GM12801 (cell line): Measurements from ENCODE around the gene KCNJ16.

ENCODE experiments used
- TF ChIP-seq, protein P1 (sequence below): IDR thresholded peaks from one replicate; pipeline ENCODE4 v1.5.1; 2011; ENCODE audit warnings: control low read depth; ENCODE audit not compliant: insufficient read length; ENCODE audit errors: extremely low read depth

KCNJ16 gene

GRCh38 chr17:70037498-70037897 is 37.5 kb upstream of the KCNJ16 start:
- TF ChIP-seq, protein P1, sequence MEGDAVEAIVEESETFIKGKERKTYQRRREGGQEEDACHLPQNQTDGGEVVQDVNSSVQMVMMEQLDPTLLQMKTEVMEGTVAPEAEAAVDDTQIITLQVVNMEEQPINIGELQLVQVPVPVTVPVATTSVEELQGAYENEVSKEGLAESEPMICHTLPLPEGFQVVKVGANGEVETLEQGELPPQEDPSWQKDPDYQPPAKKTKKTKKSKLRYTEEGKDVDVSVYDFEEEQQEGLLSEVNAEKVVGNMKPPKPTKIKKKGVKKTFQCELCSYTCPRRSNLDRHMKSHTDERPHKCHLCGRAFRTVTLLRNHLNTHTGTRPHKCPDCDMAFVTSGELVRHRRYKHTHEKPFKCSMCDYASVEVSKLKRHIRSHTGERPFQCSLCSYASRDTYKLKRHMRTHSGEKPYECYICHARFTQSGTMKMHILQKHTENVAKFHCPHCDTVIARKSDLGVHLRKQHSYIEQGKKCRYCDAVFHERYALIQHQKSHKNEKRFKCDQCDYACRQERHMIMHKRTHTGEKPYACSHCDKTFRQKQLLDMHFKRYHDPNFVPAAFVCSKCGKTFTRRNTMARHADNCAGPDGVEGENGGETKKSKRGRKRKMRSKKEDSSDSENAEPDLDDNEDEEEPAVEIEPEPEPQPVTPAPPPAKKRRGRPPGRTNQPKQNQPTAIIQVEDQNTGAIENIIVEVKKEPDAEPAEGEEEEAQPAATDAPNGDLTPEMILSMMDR = no peak

- TF ChIP-seq, protein P1 = no peak
These were observed 34.7 kb upstream of the KCNJ16 start for GRCh38 chr17:70040336-70040735.

- TF ChIP-seq, protein P1 = no peak
These were observed 34.0 kb upstream of the KCNJ16 start for GRCh38 chr17:70041061-70041460.

DNA sequence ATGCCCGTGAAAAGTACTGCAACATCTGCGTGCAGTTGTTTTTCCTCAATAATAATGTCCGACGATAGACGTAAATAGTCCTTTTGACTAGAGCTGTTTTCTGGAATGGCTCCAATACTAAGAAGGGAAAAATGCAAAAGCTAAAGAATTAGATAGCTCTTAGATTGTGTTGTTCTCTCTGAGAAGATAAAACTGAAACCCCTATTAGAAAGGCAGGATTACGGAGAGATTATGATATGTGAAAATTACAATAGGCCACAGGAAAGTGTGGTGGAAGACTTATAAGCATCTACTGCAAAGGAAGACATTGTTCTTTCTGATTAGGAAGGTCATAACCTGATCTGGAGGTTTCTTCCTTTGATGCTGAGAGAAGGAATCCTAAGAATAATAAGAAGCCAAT is 33.5 kb upstream of the KCNJ16 start:
- TF ChIP-seq, protein P1 = no peak

DNA sequence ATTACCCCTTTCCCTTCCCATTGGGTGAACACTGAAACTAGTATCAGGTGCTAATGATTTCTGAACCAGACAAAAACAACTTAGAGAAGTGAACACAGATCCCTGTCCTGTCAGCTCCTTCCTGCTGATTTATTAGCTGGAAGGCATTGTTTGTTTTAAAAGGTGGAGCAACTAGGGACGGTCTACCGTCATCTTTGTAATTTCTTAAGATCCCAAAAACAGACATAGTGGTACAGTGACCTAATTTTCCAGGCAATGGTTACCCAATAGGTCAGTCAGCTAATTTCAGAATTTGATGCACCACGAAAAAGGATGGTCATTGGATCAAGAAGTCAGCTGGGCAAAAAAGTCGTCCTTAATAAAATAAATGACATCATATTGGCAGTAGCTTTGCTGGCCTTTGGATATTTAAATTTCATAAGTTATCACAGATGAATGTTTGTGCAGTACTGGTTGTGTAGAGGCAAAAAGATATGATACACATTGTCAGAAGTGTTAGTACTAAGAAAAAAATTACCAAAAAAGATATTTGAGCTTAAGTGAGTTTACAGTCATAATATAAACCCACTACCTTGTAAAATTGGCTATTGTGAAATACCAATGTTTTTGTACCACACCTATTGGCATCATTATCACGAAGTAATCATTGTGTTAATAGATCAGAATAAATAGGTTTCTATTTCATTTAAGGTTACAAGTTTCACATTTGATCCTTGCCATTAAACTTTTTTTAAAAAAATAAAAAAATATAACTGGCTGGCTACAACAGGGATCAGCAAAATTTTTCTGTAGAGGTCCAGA is 27.2 kb upstream of the KCNJ16 start:
- TF ChIP-seq, protein P1 = no peak

DNA sequence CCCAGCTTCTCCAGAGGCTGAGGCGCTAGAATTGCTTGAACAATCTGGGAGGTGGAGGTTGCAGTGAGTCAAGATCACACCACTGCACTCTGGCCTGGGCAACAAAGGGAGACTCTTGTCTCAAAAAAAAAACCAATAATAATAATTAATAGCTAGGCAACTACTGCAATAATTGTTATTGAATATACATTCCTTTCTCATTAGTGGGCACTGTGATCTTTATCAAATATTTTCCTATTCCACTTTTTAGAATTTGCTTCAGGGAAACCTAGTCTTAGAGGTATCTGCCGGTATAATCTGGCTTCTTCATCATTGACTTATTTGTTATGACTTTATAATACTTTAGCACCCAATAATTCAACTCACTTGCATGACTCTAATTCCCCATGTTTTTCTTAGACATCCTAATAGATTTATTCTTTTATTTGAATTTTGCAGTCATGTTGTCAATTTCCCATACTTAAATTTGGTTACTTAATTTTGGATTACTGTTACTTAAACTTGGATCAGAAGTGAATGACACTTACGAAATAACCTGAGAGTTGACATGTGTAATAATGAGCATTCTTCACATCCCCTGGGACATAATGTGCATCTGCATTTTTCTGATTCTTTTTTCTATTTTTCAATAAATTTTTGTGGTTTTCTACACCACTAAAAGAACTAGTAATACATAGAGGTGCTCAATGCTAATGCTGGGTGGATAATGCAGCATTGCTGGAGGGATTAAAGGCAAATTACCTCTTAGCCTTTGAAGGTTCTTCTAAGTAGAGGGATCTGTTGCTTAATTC is 25.0 kb upstream of the KCNJ16 start:
- TF ChIP-seq, protein P1 = no peak

- TF ChIP-seq, protein P1 = no peak
These were observed 24.1 kb upstream of the KCNJ16 start for GRCh38 chr17:70050931-70051330.
